Measurements from ENCODE around the gene BCAP29.
A peak's percentile ranks its signal among the peaks of the same experiment; 100 is the strongest.

The BCAP29 gene

GRCh38 chr7:107560898-107561516 lies 19.0 kb upstream of the BCAP29 start:
- Histone ChIP-seq H3K9ac (ENCODE audit: low read length in 2 of 2) (no peak overlapping the region), H3K27me3 (ENCODE audit: control insufficient read depth in 1 of 2, insufficient read depth in 2 of 2, low read length in 2 of 2) (no peaks in the 10 kb centered on the region), H3K4me3 (ENCODE audit: low read length in 2 of 2) (no peak overlapping the region), H3K9me3 (ENCODE audit: control insufficient read depth in 2 of 2, low read length in 2 of 2) (no peaks in the 10 kb centered on the region), H3K4me1 (ENCODE audit: control insufficient read depth, insufficient read depth, low read length) (peaks cover 3% of the 10 kb centered on the region), H3K36me3 (ENCODE audit: control insufficient read depth in 2 of 2, insufficient read depth in 2 of 2, low read length in 2 of 2) (no peaks in the 10 kb centered on the region), H3K27ac (ENCODE audit: low read length) (no peak overlapping the region)

GRCh38 chr7:107563081-107563774 lies 16.8 kb upstream of the BCAP29 start:
- Histone ChIP-seq H3K36me3 (ENCODE audit: control insufficient read depth in 2 of 2, insufficient read depth in 2 of 2, low read length in 2 of 2) (no peaks in the 10 kb centered on the region), H3K4me3 (ENCODE audit: low read length in 2 of 2) (peak overlapping the region; percentile 82 to 91), H3K4me1 (ENCODE audit: control insufficient read depth, insufficient read depth, low read length) (peaks cover 3% of the 10 kb centered on the region), H3K27me3 (ENCODE audit: control insufficient read depth in 1 of 2, insufficient read depth in 2 of 2, low read length in 2 of 2) (no peaks in the 10 kb centered on the region), H3K9me3 (ENCODE audit: control insufficient read depth in 2 of 2, low read length in 2 of 2) (no peaks in the 10 kb centered on the region), H3K27ac (ENCODE audit: low read length) (peak overlapping the region; percentile 60), H3K9ac (ENCODE audit: low read length in 2 of 2) (peak overlapping the region; percentile 83 to 86)

- no peaks in the 10 kb centered on the region for H3K36me3 ChIP-seq (ENCODE audit: control insufficient read depth in 2 of 2, insufficient read depth in 2 of 2, low read length in 2 of 2)
- H3K4me3 ChIP-seq (ENCODE audit: low read length in 2 of 2): peak within 1 kb of the TSS; percentile 82 to 91
- peak within 1 kb of the TSS; percentile 77 for H3K27ac ChIP-seq (ENCODE audit: low read length)
- peaks cover 3% of the 10 kb centered on the region for H3K4me1 ChIP-seq (ENCODE audit: control insufficient read depth, insufficient read depth, low read length)
- H3K9ac ChIP-seq (ENCODE audit: low read length in 2 of 2): peak within 1 kb of the TSS; percentile 83 to 94
- no peaks in the 10 kb centered on the region for H3K9me3 ChIP-seq (ENCODE audit: control insufficient read depth in 2 of 2, low read length in 2 of 2)
- H3K27me3 ChIP-seq (ENCODE audit: control insufficient read depth in 1 of 2, insufficient read depth in 2 of 2, low read length in 2 of 2): no peaks in the 10 kb centered on the region
These were observed 16.1 kb upstream of the BCAP29 start, which contains the start of the genes COG5 and DUS4L for GRCh38 chr7:107563775-107564552. COG5 (minus strand) TSS chr7:107563920; CDS start chr7:107563896, 24 bp downstream. DUS4L (plus strand) TSS chr7:107563971; CDS start chr7:107567071, 3,100 bp downstream.

GRCh38 chr7:107564553-107565298 lies 15.3 kb upstream of the BCAP29 start:
- Histone ChIP-seq H3K4me1 (ENCODE audit: control insufficient read depth, insufficient read depth, low read length) (peaks cover under 1% of the 10 kb centered on the region), H3K4me3 (ENCODE audit: low read length in 2 of 2) (peak overlapping the region; percentile 82 to 91), H3K27ac (ENCODE audit: low read length) (peak overlapping the region; percentile 77), H3K9ac (ENCODE audit: low read length in 2 of 2) (peak overlapping the region; percentile 75 to 94), H3K9me3 (ENCODE audit: control insufficient read depth in 2 of 2, low read length in 2 of 2) (no peaks in the 10 kb centered on the region), H3K27me3 (ENCODE audit: control insufficient read depth in 1 of 2, insufficient read depth in 2 of 2, low read length in 2 of 2) (no peaks in the 10 kb centered on the region), H3K36me3 (ENCODE audit: control insufficient read depth in 2 of 2, insufficient read depth in 2 of 2, low read length in 2 of 2) (no peaks in the 10 kb centered on the region)

GRCh38 chr7:107570298-107570697 lies 9.7 kb upstream of the BCAP29 start:
- Histone ChIP-seq H3K9me3 (ENCODE audit: control insufficient read depth in 2 of 2, low read length in 2 of 2) (no peaks in the 10 kb centered on the region), H3K27ac (ENCODE audit: low read length) (no peak overlapping the region), H3K36me3 (ENCODE audit: control insufficient read depth in 2 of 2, insufficient read depth in 2 of 2, low read length in 2 of 2) (peaks cover 0 to 6% of the 10 kb centered on the region in 2 donors), H3K9ac (ENCODE audit: low read length in 2 of 2) (no peak overlapping the region), H3K4me3 (ENCODE audit: low read length in 2 of 2) (no peak overlapping the region), H3K4me1 (ENCODE audit: control insufficient read depth, insufficient read depth, low read length) (no peaks in the 10 kb centered on the region), H3K27me3 (ENCODE audit: control insufficient read depth in 1 of 2, insufficient read depth in 2 of 2, low read length in 2 of 2) (no peaks in the 10 kb centered on the region)

GRCh38 chr7:107573537-107573936 lies 6.5 kb upstream of the BCAP29 start:
- Histone ChIP-seq H3K4me3 (ENCODE audit: low read length in 2 of 2) (no peak overlapping the region), H3K4me1 (ENCODE audit: control insufficient read depth, insufficient read depth, low read length) (no peaks in the 10 kb centered on the region), H3K36me3 (ENCODE audit: control insufficient read depth in 2 of 2, insufficient read depth in 2 of 2, low read length in 2 of 2) (peaks cover 0 to 11% of the 10 kb centered on the region in 2 donors), H3K27ac (ENCODE audit: low read length) (no peak overlapping the region), H3K27me3 (ENCODE audit: control insufficient read depth in 1 of 2, insufficient read depth in 2 of 2, low read length in 2 of 2) (no peaks in the 10 kb centered on the region), H3K9ac (ENCODE audit: low read length in 2 of 2) (no peak overlapping the region), H3K9me3 (ENCODE audit: control insufficient read depth in 2 of 2, low read length in 2 of 2) (no peaks in the 10 kb centered on the region)

GRCh38 chr7:107579554-107579884 lies 527 bp upstream of the BCAP29 start:
- Histone ChIP-seq H3K36me3 (ENCODE audit: control insufficient read depth in 2 of 2, insufficient read depth in 2 of 2, low read length in 2 of 2) (peaks cover 0 to 4% of the 10 kb centered on the region in 2 donors), H3K9me3 (ENCODE audit: control insufficient read depth in 2 of 2, low read length in 2 of 2) (no peaks in the 10 kb centered on the region), H3K4me3 (ENCODE audit: low read length in 2 of 2) (peak overlapping the region; percentile 68 to 83), H3K27ac (ENCODE audit: low read length) (peak overlapping the region; percentile 69), H3K4me1 (ENCODE audit: control insufficient read depth, insufficient read depth, low read length) (peaks cover 4% of the 10 kb centered on the region), H3K27me3 (ENCODE audit: control insufficient read depth in 1 of 2, insufficient read depth in 2 of 2, low read length in 2 of 2) (no peaks in the 10 kb centered on the region), H3K9ac (ENCODE audit: low read length in 2 of 2) (peak overlapping the region; percentile 87 to 89)

- Histone ChIP-seq H3K36me3 (ENCODE audit: control insufficient read depth in 2 of 2, insufficient read depth in 2 of 2, low read length in 2 of 2) (peaks cover 0 to 7% of the 10 kb centered on the region in 2 donors), H3K4me3 (ENCODE audit: low read length in 2 of 2) (peak overlapping the region; percentile 68 to 83), H3K27me3 (ENCODE audit: control insufficient read depth in 1 of 2, insufficient read depth in 2 of 2, low read length in 2 of 2) (no peaks in the 10 kb centered on the region), H3K27ac (ENCODE audit: low read length) (peak overlapping the region; percentile 69), H3K9me3 (ENCODE audit: control insufficient read depth in 2 of 2, low read length in 2 of 2) (no peaks in the 10 kb centered on the region), H3K9ac (ENCODE audit: low read length in 2 of 2) (peak overlapping the region; percentile 87 to 89), H3K4me1 (ENCODE audit: control insufficient read depth, insufficient read depth, low read length) (peaks cover 4% of the 10 kb centered on the region)
These were observed 804 bp downstream of the BCAP29 start for GRCh38 chr7:107580716-107581383.

- Histone ChIP-seq H3K27ac (ENCODE audit: low read length) (no peak overlapping the region), H3K9ac (ENCODE audit: low read length in 2 of 2) (peak overlapping the region in 1 of 2 donors; percentile 89), H3K36me3 (ENCODE audit: control insufficient read depth in 2 of 2, insufficient read depth in 2 of 2, low read length in 2 of 2) (peaks cover 0 to 4% of the 10 kb centered on the region in 2 donors), H3K27me3 (ENCODE audit: control insufficient read depth in 1 of 2, insufficient read depth in 2 of 2, low read length in 2 of 2) (no peaks in the 10 kb centered on the region), H3K4me1 (ENCODE audit: control insufficient read depth, insufficient read depth, low read length) (peaks cover 4% of the 10 kb centered on the region), H3K4me3 (ENCODE audit: low read length in 2 of 2) (peak overlapping the region; percentile 68 to 83), H3K9me3 (ENCODE audit: control insufficient read depth in 2 of 2, low read length in 2 of 2) (no peaks in the 10 kb centered on the region)
These were observed 1.5 kb downstream of the BCAP29 start for GRCh38 chr7:107581387-107582013.

Data from stomach smooth muscle (tissue), 2 donors.